Fibroblast of lung (primary cell): Measurements from ENCODE around the gene NKD2.

Experiments used
- EZH2 ChIP-seq: IDR thresholded peaks from 2 replicates; pipeline ENCODE4 v1.5.1; 2012; ENCODE audit warnings: low read length, control low read depth, mild to moderate bottlenecking; ENCODE audit errors: missing control alignments
- TF ChIP-seq, protein P1 (sequence below), 2 donors: IDR thresholded peaks in 1 of 2; conservative IDR thresholded peaks in 1 of 2; 1 replicate in 1 of 2; 2 replicates in 1 of 2; pipeline ENCODE4 v1.5.1; 2011 to 2012; ENCODE audit warnings: low read length in 2 of 2, control low read depth in 1 of 2, inconsistent platforms in 1 of 2, low read depth in 1 of 2, mild to moderate bottlenecking in 1 of 2

DNA sequence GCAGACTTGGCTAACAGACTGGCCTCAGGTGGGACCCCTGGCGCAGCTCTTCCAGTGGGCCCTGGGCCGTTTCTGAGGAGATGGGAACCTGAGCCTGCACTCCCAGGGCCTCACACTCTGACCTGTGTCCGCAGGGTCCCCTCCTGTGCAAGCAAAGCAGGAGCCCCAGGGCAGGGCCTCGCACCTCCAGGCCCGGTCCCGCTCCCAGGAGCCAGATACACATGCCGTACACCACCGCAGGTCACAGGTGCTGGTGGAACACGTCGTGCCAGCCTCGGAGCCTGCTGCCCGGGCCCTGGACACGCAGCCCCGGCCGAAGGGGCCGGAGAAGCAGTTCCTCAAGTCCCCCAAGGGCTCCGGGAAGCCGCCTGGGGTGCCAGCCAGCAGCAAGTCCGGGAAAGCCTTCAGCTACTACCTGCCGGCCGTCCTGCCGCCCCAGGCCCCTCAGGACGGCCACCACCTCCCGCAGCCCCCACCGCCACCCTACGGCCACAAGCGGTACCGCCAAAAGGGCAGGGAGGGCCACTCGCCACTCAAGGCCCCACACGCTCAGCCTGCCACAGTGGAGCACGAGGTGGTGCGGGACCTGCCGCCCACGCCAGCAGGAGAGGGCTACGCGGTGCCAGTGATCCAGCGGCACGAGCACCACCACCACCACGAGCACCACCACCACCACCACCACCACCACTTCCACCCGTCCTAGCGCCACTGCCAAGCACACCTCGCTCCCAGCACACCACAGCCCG lies 29.2 kb downstream of the NKD2 start:
- TF ChIP-seq, protein P1, sequence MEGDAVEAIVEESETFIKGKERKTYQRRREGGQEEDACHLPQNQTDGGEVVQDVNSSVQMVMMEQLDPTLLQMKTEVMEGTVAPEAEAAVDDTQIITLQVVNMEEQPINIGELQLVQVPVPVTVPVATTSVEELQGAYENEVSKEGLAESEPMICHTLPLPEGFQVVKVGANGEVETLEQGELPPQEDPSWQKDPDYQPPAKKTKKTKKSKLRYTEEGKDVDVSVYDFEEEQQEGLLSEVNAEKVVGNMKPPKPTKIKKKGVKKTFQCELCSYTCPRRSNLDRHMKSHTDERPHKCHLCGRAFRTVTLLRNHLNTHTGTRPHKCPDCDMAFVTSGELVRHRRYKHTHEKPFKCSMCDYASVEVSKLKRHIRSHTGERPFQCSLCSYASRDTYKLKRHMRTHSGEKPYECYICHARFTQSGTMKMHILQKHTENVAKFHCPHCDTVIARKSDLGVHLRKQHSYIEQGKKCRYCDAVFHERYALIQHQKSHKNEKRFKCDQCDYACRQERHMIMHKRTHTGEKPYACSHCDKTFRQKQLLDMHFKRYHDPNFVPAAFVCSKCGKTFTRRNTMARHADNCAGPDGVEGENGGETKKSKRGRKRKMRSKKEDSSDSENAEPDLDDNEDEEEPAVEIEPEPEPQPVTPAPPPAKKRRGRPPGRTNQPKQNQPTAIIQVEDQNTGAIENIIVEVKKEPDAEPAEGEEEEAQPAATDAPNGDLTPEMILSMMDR (conservative IDR thresholded peaks at IDR 0.05 in 1 of 2, IDR thresholded peaks at IDR 0.05 in 1 of 2; ENCODE audit: low read depth in 1 of 2, low read length in 2 of 2): no peak
- TF ChIP-seq EZH2: no peak
